NCI-H2227 (cell line): ENCODE results near the gene CFAP91.

Source experiments
- DNase-seq: peaks from one replicate; lab custom pipeline; 2025; ENCODE audit not compliant: unreplicated experiment; lab: John Stamatoyannopoulos, UW

CFAP91 gene

GRCh38 chr3:119702530-119703527 lies at the start of gene CFAP91:
Gene CFAP91 (plus strand): TSS chr3:119703022. CDS start chr3:119703099, 77 bp downstream.
- peak; percentile 94 for DNase-seq

DNA sequence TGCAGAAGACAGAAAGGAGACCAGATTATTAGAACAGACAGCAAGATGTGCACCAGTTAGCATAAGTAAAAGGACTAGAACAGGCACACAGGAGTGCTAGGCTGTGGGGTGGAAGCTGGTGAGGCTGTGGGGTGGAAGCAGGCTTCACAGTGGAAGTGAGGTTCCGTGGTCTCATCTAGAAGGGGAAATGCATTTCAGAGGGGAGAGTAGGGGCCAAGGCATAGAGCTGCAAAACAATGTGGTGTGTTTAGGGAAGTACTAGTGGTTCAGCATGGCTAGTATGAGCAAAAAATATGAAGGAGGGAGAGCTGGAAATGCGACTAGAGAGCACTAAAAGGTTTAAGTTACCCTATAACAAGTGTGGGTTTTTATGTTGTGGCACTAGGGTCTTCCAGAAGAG lies 48.9 kb upstream of the CFAP91 start:
- DNase-seq, result no peak

DNA sequence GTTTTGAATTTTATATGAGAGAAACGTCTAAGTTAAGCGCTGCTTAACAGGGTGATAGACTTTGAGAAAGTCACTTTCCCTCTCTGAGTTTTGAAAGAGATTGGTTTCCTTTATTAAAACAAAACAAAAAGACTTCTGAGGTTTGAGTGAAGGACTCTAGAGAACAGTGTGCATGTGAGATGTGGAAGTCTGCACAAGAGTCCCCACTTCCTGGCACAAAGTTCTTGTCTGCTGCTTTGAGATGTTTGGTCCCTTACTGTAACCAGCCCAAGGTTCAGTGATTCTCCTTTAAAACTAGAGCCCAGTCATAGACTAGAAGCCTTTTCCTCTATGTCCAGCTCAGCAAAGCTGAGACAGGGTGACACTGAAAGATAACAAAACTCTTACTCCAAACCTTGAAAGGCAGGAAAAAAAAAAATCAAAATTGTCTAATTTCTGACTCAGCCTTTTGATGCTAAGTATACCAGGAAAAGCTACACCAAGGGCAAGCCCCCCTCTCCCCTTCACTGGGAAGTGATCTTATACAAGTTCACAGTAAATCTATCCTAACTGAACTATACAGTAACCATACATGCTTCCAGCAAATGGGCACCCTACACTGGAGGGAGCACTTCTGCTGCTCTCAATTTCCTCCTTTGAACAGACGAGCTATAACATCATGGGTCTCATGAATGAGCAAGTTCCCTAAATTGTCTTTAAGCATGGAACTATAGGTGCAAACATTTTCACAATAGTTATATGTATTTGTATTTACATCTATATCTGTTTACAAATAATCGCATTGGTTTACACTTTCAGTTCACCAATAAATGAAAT lies 44.7 kb upstream of the CFAP91 start:
- no peak for DNase-seq

GRCh38 chr3:119658994-119659393 lies 43.8 kb upstream of the CFAP91 start:
- no peak for DNase-seq

DNA sequence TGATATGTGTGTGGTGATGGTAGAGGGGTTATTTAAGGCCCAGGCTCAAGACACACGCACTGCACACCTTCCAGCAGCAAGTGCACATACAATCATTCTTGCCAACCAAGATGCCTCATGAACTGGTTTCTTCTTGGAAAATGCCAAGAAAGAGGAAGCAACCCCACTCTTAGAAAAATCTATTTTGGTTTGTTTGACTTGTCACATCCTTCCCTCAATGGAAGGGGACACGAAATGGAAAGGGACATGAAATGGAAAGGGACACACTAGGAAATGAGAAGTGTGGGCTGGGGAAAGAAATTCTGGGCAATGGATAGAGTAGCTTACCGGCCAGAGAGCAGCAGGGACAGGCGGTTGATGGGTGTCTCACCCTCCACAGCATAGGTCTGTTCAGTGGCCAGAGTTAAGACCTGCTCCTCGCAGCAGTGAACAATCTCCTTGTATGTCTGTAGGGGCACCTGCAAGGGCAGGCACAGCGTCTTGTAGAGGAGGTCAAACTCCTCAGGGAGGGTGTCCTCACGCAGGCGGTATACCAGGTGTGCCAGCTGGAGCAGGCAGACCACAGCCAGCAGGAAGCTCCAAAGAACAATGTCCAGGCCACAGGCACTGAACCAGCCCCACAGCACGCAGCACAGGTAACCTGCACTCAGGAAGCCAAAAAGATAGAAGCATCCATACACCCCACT lies 43.1 kb upstream of the CFAP91 start:
- DNase-seq, result no peak

- DNase-seq, result no peak
Measured at GRCh38 chr3:119660474-119661440, 42.1 kb upstream of the CFAP91 start, which contains the start of gene POPDC2. Gene POPDC2 (minus strand): TSS chr3:119660589. CDS start chr3:119660423, 166 bp downstream.

GRCh38 chr3:119662604-119663373 lies 40.0 kb upstream of the CFAP91 start:
- no peak for DNase-seq

DNA sequence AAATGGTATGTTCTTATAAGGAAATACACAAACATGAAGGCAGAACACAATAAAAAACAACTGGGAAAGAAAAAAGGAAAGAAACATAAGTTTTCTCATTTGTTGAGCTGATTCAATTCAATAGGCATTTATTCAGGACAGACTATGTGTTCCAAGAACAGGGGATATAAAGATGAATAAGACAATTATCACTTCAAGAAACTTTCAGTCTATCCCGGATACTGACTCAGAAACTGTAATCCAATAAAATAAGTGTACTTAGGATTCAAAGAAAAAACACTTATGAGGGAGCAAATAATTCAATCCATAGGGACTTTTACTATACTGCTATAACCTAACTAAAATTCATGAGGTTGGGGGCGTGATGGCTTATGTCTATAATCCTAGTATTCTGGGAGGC lies 38.9 kb upstream of the CFAP91 start:
- no peak for DNase-seq

- no peak for DNase-seq
Measured at GRCh38 chr3:119664370-119664769, 38.5 kb upstream of the CFAP91 start.

- DNase-seq, result no peak
Measured at GRCh38 chr3:119664850-119665379, 37.9 kb upstream of the CFAP91 start.

DNA sequence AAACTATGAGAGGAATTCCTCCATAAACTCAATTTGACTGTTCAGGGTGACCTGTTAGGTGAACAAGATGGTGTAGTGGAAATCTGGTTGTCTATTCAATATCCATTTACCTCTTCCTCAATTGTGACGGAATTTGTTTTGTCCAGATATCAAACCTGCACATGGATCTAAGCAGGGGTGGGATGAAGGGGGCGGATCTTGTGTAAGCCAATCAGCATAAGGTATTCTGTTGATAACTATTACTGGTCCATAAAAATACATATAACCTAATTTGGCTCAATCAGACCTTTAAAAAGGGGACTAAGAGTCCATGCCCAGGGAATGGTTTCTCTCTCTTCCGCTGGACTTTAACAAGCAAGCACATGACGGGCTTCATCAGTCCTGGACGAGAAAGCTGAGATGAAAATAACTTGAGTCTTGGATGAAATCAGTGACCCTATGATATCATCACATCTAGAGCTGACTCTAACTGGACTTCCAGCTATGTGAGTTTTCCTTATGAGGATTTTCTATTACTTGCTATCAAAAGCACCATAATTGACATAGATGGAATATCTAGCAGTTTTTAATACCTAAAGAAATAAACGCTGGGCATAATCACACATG lies 36.8 kb upstream of the CFAP91 start:
- no peak for DNase-seq

- DNase-seq, result no peak
Measured at GRCh38 chr3:119669906-119670570, 32.8 kb upstream of the CFAP91 start.

GRCh38 chr3:119672776-119673175 lies 30.0 kb upstream of the CFAP91 start:
- DNase-seq, result no peak

DNA sequence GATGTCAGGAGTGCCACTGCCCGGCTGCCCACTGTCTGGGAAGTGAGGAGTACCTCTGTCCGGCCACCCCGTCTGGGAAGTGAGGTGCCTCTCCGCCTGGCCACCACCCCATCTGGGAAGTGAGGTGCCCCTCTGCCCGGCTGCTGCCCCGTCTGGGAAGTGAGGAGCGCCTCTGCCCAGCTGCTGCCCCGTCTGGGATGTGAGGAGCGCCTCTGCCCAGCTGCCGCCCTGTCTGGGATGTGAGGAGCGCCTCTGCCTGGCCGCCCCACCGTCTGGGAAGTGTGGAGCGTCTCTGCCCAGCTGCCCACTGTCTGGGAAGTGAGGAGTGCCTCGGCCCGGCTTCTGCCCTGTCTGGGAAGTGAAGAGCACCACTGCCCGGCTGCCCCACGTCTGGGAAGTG lies 28.9 kb upstream of the CFAP91 start:
- DNase-seq, result no peak

GRCh38 chr3:119675188-119675874 lies 27.5 kb upstream of the CFAP91 start:
- no peak for DNase-seq

DNA sequence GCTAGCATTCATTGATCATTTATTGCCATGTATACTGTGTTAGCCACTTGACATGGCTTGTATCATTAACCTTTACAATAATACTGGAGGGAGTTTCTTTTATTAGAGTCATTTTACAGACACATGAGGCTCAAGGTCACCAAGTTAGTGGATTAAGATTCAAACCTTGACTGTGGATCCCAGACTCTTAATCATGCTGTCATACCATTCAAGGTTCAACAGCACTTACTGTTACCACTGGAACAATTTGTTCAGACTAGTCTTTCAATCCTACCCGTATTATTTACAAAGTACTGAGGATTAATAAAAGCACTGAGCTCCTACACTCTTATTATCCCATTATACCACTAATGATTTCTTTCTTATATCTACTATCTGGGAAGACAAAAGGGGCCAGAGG lies 26.8 kb upstream of the CFAP91 start:
- peak; percentile 14 for DNase-seq
